ENCODE data around the gene RNF123. TPM values are rescaled to one million over a fixed set of nuclear protein-coding genes. Genes with fewer than 3 reads are reported as not detected.

Gene RNF123
- total RNA-seq, 1 experiment from 2014 or later = 71.9 TPM

DNA sequence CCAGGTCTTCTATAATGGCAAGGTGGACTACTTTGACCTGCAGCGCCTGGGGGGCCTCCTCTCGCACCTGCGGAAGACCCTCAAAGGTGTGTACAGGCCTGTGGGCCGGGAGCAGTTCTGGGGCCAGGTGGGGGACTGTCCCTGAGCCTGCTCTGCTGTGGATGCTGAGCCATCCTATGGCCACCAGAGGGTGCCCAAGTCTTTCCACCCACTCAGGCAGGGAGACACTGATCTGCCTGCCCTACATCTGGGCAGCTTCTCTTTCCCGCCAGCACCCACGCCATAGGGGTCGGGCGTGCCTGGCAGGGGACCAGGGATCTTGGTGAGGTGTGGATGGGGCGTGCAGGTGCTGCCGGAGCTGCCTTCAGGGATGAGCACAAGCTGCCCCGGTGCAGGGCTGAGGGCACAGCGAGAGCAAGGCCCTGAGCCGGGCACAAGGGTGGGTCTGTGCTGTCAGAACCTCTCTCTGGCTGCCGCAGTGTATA is 14.1 kb downstream of the RNF123 start:
- H4K20me1 ChIP-seq (ENCODE audit: insufficient read depth) = no peaks in the 10 kb centered on the region
- H3K4me2 ChIP-seq (ENCODE audit: low read length) = no peak overlapping the region
- H3K27ac ChIP-seq (ENCODE audit: low read depth, low read length) = peak overlapping the region; percentile 5; the same call in 1 of the 2 replicates
- no peak overlapping the region for H3K4me3 ChIP-seq (replicated peaks in 1 of 2; ENCODE audit: low read depth in 1 of 2, low read length in 2 of 2)
- CTCF ChIA-PET = interaction anchor here (0.6 to 1.6 kb wide), 4 partner anchors 83 to 164 kb away, joined by 3 to 10 read pairs (median 4); partner anchors contain the start of genes IP6K1 and UBA7
- peaks cover 0 to 4% of the 10 kb centered on the region in 2 experiments; a peak in 1 of 4 replicates for H3K36me3 ChIP-seq (ENCODE audit: control insufficient read depth in 1 of 2, insufficient read depth in 2 of 2, low read length in 2 of 2)
- H3K9me2 ChIP-seq (ENCODE audit: insufficient read depth) = no peaks in the 10 kb centered on the region
- RAD21 ChIA-PET (ENCODE audit: low non-redundant PET in 1 of 2, low total read pairs in 2 of 2, uncharacterized antibody in 2 of 2, unreplicated experiment in 2 of 2) = no interaction called here
- no peaks in the 10 kb centered on the region for H3K79me2 ChIP-seq (ENCODE audit: insufficient read depth, low read length)
- intact Hi-C loops (cut with micrococcal nuclease) = loop anchor here (1.0 kb wide), 3 partner anchors 136 to 486 kb away; no protein-coding TSS in a partner anchor
- H3K9ac ChIP-seq (ENCODE audit: low read length) = no peak overlapping the region
- no TSS peak for BruUV-seq (replicated peaks)
- H3K4me1 ChIP-seq (ENCODE audit: control insufficient read depth in 1 of 2, insufficient read depth in 2 of 2, low read length in 2 of 2) = no peaks in the 10 kb centered on the region
- H2AFZ ChIP-seq (ENCODE audit: low read depth, low read length, poor library complexity, severe bottlenecking) = no peak overlapping the region
- DNase-seq (ENCODE audit: low read depth, low spot score) = peak; percentile 22
- H3K27me3 ChIP-seq (ENCODE audit: insufficient read depth, low read length) = no peaks in the 10 kb centered on the region
- POLR2A ChIA-PET = no interaction called here
- no peaks in the 10 kb centered on the region for H3K9me3 ChIP-seq (ENCODE audit: control insufficient read depth in 1 of 2, insufficient read depth in 1 of 2, low read depth in 1 of 2, low read length in 2 of 2)
- ATAC-seq = peak; percentile 93
- TF ChIP-seq, protein P1, sequence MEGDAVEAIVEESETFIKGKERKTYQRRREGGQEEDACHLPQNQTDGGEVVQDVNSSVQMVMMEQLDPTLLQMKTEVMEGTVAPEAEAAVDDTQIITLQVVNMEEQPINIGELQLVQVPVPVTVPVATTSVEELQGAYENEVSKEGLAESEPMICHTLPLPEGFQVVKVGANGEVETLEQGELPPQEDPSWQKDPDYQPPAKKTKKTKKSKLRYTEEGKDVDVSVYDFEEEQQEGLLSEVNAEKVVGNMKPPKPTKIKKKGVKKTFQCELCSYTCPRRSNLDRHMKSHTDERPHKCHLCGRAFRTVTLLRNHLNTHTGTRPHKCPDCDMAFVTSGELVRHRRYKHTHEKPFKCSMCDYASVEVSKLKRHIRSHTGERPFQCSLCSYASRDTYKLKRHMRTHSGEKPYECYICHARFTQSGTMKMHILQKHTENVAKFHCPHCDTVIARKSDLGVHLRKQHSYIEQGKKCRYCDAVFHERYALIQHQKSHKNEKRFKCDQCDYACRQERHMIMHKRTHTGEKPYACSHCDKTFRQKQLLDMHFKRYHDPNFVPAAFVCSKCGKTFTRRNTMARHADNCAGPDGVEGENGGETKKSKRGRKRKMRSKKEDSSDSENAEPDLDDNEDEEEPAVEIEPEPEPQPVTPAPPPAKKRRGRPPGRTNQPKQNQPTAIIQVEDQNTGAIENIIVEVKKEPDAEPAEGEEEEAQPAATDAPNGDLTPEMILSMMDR (IDR thresholded peaks at IDR 0.05 in 2 of 3, conservative IDR thresholded peaks at IDR 0.05 in 1 of 3; ENCODE audit: borderline replicate concordance in 1 of 3, insufficient read depth in 1 of 3, low read depth in 2 of 3, low read length in 2 of 3) = peak; percentile 76 to 91 (median 76)
- peak; percentile 90 for TF ChIP-seq RAD21 (IDR thresholded peaks at IDR 0.05; ENCODE audit: low read depth)
- no peak for TF ChIP-seq YY1 (IDR thresholded peaks at IDR 0.05; ENCODE audit: extremely low read depth, insufficient replicate concordance, low read depth, low read length)

DNA sequence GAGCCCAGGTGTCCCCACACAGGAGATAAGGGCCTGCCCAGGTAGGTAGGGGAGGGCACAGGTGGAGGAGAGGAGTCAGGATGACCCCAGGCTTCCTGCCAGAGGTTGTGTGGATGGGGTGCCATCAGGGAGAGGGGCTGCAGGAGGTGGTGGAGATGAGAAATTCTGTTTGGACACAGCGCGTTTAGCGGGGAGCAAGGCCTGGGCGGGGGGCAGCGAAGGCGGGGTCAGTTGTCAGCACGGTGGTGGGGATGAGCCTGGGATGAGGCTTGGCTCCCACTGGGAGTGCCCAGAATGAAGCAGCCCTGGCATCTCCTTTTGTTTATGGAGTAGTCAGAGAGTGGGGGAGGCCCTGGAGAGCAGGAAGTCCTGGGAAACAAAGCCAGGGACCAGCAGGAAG is 14.6 kb downstream of the RNF123 start:
- H4K20me1 ChIP-seq (ENCODE audit: insufficient read depth) = no peaks in the 10 kb centered on the region
- peak overlapping the region; percentile 5; the same call in 1 of the 2 replicates for H3K27ac ChIP-seq (ENCODE audit: low read depth, low read length)
- H3K9ac ChIP-seq (ENCODE audit: low read length) = no peak overlapping the region
- ATAC-seq (no peak), DNase-seq (ENCODE audit: low read depth, low spot score) (no peak)
- H3K36me3 ChIP-seq (ENCODE audit: control insufficient read depth in 1 of 2, insufficient read depth in 2 of 2, low read length in 2 of 2) = peaks cover 0 to 4% of the 10 kb centered on the region in 2 experiments; a peak in 1 of 4 replicates
- intact Hi-C loops (cut with micrococcal nuclease) = loop anchor here (1.0 kb wide), 3 partner anchors 135 to 485 kb away; no protein-coding TSS in a partner anchor
- ChIA-PET POLR2A (no interaction called here), RAD21 (ENCODE audit: low non-redundant PET in 1 of 2, low total read pairs in 2 of 2, uncharacterized antibody in 2 of 2, unreplicated experiment in 2 of 2) (no interaction called here), CTCF (interaction anchor here (1.0 to 1.6 kb wide), 3 partner anchors 109 to 164 kb away, joined by 3 to 10 read pairs (median 5); partner anchors contain the start of gene UBA7)
- no peak overlapping the region for H3K4me2 ChIP-seq (ENCODE audit: low read length)
- no peaks in the 10 kb centered on the region for H3K4me1 ChIP-seq (ENCODE audit: control insufficient read depth in 1 of 2, insufficient read depth in 2 of 2, low read length in 2 of 2)
- no peaks in the 10 kb centered on the region for H3K79me2 ChIP-seq (ENCODE audit: insufficient read depth, low read length)
- no peaks in the 10 kb centered on the region for H3K27me3 ChIP-seq (ENCODE audit: insufficient read depth, low read length)
- H3K9me3 ChIP-seq (ENCODE audit: control insufficient read depth in 1 of 2, insufficient read depth in 1 of 2, low read depth in 1 of 2, low read length in 2 of 2) = no peaks in the 10 kb centered on the region
- no TSS peak for BruUV-seq (replicated peaks)
- no peaks in the 10 kb centered on the region for H3K9me2 ChIP-seq (ENCODE audit: insufficient read depth)
- H2AFZ ChIP-seq (ENCODE audit: low read depth, low read length, poor library complexity, severe bottlenecking) = no peak overlapping the region
- H3K4me3 ChIP-seq (replicated peaks in 1 of 2; ENCODE audit: low read depth in 1 of 2, low read length in 2 of 2) = no peak overlapping the region
- TF ChIP-seq POLR2AphosphoS5 (IDR thresholded peaks at IDR 0.05; ENCODE audit: low read depth, low read length) (no peak), ZNF274 (IDR thresholded peaks at IDR 0.05; ENCODE audit: low read depth, low read length) (no peak), EZH2phosphoT487 (IDR thresholded peaks at IDR 0.05; ENCODE audit: borderline replicate concordance) (no peak), CBX3 (IDR thresholded peaks at IDR 0.05; ENCODE audit: low read depth) (no peak), SRF (IDR thresholded peaks at IDR 0.05; ENCODE audit: low read depth) (no peak), SP1 (IDR thresholded peaks at IDR 0.05; ENCODE audit: low read depth) (no peak), YY1 (IDR thresholded peaks at IDR 0.05; ENCODE audit: extremely low read depth, insufficient replicate concordance, low read depth, low read length) (no peak), EGR1 (IDR thresholded peaks at IDR 0.05; ENCODE audit: low read depth) (no peak), EZH2 (IDR thresholded peaks at IDR 0.05) (no peak), SIN3A (IDR thresholded peaks at IDR 0.05; ENCODE audit: low read depth) (no peak), POLR2A (IDR thresholded peaks at IDR 0.05; ENCODE audit: borderline replicate concordance, extremely low read depth, insufficient read depth, insufficient read length) (no peak), CEBPB (IDR thresholded peaks at IDR 0.05; ENCODE audit: low read depth) (no peak), RAD21 (IDR thresholded peaks at IDR 0.05; ENCODE audit: low read depth) (no peak)
- TF ChIP-seq, protein P1 (IDR thresholded peaks at IDR 0.05 in 2 of 3, conservative IDR thresholded peaks at IDR 0.05 in 1 of 3; ENCODE audit: borderline replicate concordance in 1 of 3, insufficient read depth in 1 of 3, low read depth in 2 of 3, low read length in 2 of 3) = no peak
- TF ChIP-seq, protein P2, sequence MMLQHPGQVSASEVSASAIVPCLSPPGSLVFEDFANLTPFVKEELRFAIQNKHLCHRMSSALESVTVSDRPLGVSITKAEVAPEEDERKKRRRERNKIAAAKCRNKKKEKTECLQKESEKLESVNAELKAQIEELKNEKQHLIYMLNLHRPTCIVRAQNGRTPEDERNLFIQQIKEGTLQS (IDR thresholded peaks at IDR 0.05) = no peak

All from HCT116 (cell line).